ENCODE measurements around the gene TNFAIP1.

- TF ChIP-seq CTCF (IDR thresholded peaks at IDR 0.05) = no peak
- TF ChIP-seq E2F1 (CRISPR knock-in tag; IDR thresholded peaks at IDR 0.05) = no peak
- no peak for TF ChIP-seq PREB (CRISPR knock-in tag; IDR thresholded peaks at IDR 0.05; ENCODE audit: borderline replicate concordance)
- no peak for TF ChIP-seq ATF3 (CRISPR knock-in tag; conservative IDR thresholded peaks at IDR 0.05)
- TF ChIP-seq ZNF425 (CRISPR knock-in tag; conservative IDR thresholded peaks at IDR 0.05) = no peak
- TF ChIP-seq STAT6 (CRISPR knock-in tag; conservative IDR thresholded peaks at IDR 0.05; ENCODE audit: low read depth) = no peak
- TF ChIP-seq HMGXB4 (CRISPR knock-in tag; IDR thresholded peaks at IDR 0.05) = no peak
- TF ChIP-seq CREB1 (CRISPR knock-in tag; IDR thresholded peaks at IDR 0.05) = no peak
- no peak for TF ChIP-seq GRHL2 (CRISPR knock-in tag; IDR thresholded peaks at IDR 0.05; ENCODE audit: insufficient replicate concordance, severe bottlenecking)
- no peak for TF ChIP-seq MAX (CRISPR knock-in tag; IDR thresholded peaks at IDR 0.05)
These were observed 3.6 kb upstream of the TNFAIP1 start for GRCh38 chr17:28331891-28332420.

Data from WTC11 (cell line).